ENCODE measurements around the gene LRRC75A.
"Not testable (repeated sequence)": the region's sequence is repeated elsewhere in the genome, so short reads cannot be mapped to it uniquely, and the experiment has no call there.

Gene LRRC75A, protein sequence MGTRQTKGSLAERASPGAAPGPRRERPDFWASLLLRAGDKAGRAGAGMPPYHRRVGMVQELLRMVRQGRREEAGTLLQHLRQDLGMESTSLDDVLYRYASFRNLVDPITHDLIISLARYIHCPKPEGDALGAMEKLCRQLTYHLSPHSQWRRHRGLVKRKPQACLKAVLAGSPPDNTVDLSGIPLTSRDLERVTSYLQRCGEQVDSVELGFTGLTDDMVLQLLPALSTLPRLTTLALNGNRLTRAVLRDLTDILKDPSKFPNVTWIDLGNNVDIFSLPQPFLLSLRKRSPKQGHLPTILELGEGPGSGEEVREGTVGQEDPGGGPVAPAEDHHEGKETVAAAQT

DNA sequence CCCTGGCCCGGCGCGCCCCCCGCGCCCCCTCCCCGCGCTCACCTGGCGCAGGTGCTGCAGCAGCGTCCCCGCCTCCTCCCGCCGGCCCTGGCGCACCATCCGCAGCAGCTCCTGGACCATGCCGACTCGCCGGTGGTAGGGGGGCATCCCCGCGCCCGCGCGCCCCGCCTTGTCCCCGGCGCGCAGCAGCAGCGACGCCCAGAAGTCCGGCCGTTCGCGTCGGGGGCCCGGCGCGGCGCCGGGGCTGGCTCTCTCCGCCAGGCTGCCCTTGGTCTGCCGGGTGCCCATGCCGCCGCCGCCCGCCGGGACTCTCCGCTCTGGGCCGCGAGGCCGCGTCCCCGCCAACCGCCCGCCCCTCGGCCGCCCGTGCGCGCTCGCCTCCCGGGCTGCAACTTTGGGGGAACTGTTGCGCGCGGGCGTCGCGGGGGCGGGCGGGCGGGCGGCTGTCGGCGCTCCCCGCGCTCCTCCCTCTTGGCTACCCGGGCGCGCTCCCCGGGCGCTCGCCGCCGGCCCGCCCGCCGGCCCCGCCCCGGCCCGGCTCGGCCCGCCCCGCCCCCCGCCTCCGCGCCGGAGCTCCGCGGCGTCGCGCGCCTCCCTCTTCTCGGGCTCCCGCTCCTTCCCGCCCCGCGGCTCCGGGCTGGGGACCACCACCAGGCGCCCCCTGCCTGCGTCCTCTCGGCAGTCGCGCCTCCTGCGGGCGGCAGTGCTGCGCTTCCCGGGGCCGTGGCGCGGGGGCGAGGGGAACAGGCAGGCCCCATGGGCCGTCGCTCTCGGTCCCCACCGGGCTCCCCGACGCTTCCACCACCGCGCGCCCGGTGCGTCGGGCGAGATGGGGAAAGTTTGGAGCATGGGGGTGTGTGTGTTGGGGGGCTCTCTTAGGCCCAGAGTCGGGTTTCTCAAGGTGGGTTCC lies at the start of gene LRRC75A:
TSS of gene LRRC75A (minus strand) at position 491 of the 910 bp plus-strand sequence. CDS start at position 288, 203 bp downstream.
- DNase-seq (ENCODE audit: low spot score) = no peak

GRCh38 chr17:16537130-16537458 lies 45.1 kb upstream of the LRRC75A start:
- DNase-seq (ENCODE audit: low spot score) = no peak

- no peak for DNase-seq (ENCODE audit: low spot score)
Measured at GRCh38 chr17:16534236-16534635, 42.2 kb upstream of the LRRC75A start.

GRCh38 chr17:16529906-16530305 lies 37.9 kb upstream of the LRRC75A start:
- no peak for DNase-seq (ENCODE audit: low spot score)

- DNase-seq (ENCODE audit: low spot score) = no peak
Measured at GRCh38 chr17:16527298-16527697, 35.3 kb upstream of the LRRC75A start.

DNA sequence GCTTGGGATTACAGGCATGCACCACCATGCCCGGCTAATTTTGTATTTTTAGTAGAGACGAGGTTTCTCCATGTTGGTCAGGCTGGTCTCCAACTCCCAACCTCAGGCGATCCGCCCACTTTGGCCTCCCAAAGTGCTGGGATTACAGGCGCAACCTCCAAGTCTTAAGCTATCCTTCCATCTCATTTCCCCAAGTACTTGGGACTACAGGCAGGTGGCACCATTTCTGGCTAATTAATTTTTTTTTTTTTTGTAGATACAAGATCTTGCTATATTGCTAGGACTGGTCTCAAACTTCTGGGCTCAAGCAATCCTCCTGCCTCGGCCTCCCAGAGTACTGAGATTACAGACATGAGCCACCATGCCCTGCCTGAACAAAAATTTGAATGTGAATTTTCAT lies 33.6 kb upstream of the LRRC75A start:
- not testable (repeated sequence) for DNase-seq (ENCODE audit: low spot score)

GRCh38 chr17:16521070-16521727 lies 29.2 kb upstream of the LRRC75A start:
- DNase-seq (ENCODE audit: low spot score) = peak; percentile 94

GRCh38 chr17:16519021-16519420 lies 27.0 kb upstream of the LRRC75A start:
- DNase-seq (ENCODE audit: low spot score) = peak; percentile 16

- DNase-seq (ENCODE audit: low spot score) = no peak
Measured at GRCh38 chr17:16517477-16517876, 25.5 kb upstream of the LRRC75A start.

DNA sequence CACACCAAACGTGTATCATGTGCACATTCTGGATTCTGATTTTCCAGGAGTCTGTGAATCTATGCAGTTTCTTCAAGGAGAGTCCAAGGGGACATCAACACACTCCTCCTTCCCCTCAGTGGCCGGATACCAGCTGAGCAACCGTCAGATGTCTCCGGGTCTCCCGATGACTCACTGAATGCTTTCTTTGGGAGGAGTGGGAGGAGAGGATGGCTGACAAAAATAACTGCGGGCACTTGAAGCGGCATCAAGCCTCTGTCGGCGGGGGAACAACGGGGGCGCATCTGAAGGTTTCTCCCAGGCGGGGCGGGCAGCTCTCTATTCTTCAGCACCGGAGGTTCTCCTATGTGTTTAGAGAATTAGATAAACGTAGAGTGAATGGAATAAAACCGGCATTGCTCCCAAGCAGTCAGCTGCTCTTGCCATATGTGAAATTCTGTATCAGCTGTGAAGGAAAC lies 24.6 kb upstream of the LRRC75A start:
- DNase-seq (ENCODE audit: low spot score) = peak; percentile 39

DNA sequence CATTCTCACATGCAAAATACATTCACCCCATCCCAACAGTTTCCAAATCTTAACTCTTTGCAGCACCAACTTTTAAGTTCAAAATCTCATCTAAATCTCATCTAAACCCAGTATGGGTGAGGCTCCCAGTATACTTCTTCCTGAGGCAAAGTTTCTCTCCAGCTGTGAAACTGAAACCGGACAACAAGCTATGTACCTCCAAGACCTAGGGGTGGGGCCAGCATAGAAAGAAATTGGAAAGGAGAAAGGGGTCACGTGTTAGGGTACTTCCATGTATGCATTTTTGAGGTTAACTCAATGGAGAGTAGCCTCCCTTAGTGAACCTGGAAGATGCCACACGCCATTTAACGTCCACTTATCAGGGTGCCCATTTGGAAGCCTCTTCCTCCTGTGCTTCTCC lies 23.9 kb upstream of the LRRC75A start:
- DNase-seq (ENCODE audit: low spot score) = no peak

- no peak for DNase-seq (ENCODE audit: low spot score)
Measured at GRCh38 chr17:16513873-16514272, 21.9 kb upstream of the LRRC75A start.

- no peak for DNase-seq (ENCODE audit: low spot score)
Measured at GRCh38 chr17:16512011-16512410, 20.0 kb upstream of the LRRC75A start.

GRCh38 chr17:16511593-16511992 lies 19.6 kb upstream of the LRRC75A start:
- no peak for DNase-seq (ENCODE audit: low spot score)

DNA sequence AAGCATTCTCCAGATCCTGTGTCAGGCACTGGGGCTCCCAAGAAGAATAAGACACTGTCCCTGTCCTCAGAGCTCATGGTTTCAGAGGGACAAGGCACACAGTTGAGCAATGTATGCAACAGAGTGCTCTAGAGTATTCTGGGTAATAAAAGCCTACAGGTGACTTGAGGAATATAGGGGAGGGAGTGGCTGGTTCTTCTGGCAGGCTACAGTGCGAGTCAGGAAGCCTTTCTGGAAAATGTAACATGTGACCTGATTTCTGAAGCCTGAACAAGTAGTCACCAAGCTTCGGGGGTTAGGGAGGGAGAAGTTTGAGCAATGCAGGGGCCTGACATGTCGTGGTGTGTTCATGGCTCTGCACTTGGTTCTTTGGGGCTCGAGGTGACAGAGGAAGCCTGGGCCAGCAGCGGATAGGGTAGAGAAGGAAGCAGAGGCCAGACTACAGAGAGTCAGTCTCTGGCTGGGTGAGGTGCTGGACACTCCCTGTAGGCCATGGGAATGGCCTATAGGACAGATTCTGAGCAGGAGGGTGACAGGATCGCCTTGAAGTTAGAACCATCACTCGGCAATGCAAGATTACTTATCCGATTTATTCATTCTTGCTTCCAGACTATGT lies 16.0 kb upstream of the LRRC75A start:
- no peak for DNase-seq (ENCODE audit: low spot score)

- no peak for DNase-seq (ENCODE audit: low spot score)
Measured at GRCh38 chr17:16506188-16506587, 14.2 kb upstream of the LRRC75A start.

DNA sequence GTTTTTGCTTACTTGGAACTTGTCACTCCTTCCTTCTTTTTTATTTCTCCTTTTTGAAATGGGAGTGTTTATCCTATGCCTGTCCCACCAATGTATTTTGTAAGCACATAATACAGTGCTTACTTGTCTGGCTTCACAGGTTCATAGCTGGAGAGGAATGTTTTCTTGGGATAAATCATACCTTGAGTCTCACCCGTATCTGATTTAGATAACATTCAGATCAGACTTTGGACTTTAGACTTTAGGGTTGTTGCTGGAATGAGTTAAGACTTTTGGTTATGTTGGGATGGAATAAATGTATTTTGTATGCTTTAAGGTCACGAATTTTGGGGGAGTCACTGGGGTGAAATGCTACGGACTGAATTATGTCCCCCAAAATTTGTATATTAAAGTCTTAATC lies 13.0 kb upstream of the LRRC75A start:
- DNase-seq (ENCODE audit: low spot score) = no peak

DNA sequence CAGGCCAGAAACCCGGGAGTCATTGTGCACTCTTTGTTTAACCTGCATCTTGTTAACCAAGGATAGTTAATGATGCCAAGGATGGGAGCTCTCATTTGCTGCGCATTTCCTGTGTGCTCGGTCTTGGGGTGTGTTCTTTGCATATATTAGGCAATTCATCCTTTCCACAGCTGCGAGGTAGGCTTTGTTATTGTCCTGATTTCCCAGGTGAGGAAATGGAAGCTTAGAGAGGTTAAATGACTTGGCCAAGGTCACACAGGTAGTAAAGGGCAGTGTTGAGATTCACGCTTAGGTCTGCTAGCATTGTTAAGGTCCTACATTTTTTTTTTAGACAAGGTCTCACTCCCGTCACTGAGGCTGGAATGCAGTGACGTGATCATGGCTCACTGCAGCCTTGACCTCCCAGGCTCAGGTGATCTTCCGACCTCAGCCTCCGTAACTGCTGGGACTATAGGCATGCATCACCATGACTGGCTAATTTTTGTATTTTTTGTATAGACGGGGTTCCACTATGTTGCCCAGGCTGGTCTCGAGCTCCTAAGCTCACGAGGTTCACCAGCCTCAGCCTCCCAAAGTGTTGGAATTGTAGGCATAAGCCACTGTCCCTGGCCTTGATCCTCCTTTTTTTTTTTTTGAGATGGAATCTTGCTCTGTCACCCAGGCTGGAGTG lies 5.0 kb upstream of the LRRC75A start:
- no peak for DNase-seq (ENCODE audit: low spot score)

GRCh38 chr17:16495980-16496819 lies 4.2 kb upstream of the LRRC75A start:
- no peak for DNase-seq (ENCODE audit: low spot score)

GRCh38 chr17:16495561-16495960 lies 3.6 kb upstream of the LRRC75A start:
- no peak for DNase-seq (ENCODE audit: low spot score)

- no peak for DNase-seq (ENCODE audit: low spot score)
Measured at GRCh38 chr17:16494059-16494458, 2.1 kb upstream of the LRRC75A start.

Measured in pons (tissue), 1 donor.